Esophagus muscularis mucosa (tissue), 4 donors: ENCODE data around the gene LPO. TPM values are rescaled to one million over a fixed set of nuclear protein-coding genes. Genes with fewer than 3 reads are reported as not detected.

Source experiments
- DNase-seq: peaks from one replicate; pipeline ENCODE4 v3.0.0-alpha.2; 2017; ENCODE audit errors: extremely low spot score
- H3K27ac ChIP-seq, 4 donors: fragments of 200-600 bp; sonication (generic); replicated peaks in 1 of 4; 1 replicate in 3 of 4; 2 replicates in 1 of 4; pipeline ENCODE4 v1.5.1; 2016 to 2019; ENCODE audit warnings: mild to moderate bottlenecking in 1 of 4
- H3K27me3 ChIP-seq, 4 donors: fragments of 200-600 bp; sonication (generic); one replicate each; pipeline versions ENCODE4 v1.5.1 to v1.6.0; 2016 to 2019
- H3K36me3 ChIP-seq, 4 donors: fragments of 200-600 bp; sonication (generic); one replicate each; pipeline ENCODE4 v1.5.1; 2016 to 2019
- H3K4me1 ChIP-seq, 4 donors: fragments of 200-600 bp; sonication (generic); one replicate each; pipeline ENCODE4 v1.5.1; 2016 to 2019
- H3K4me3 ChIP-seq, 4 donors: fragments of 200-600 bp; sonication (generic); 1 replicate in 2 of 4; 2 replicates in 2 of 4; pipeline ENCODE4 v1.5.1; 2016 to 2019; ENCODE audit warnings: mild to moderate bottlenecking in 4 of 4, moderate library complexity in 1 of 4
- H3K9me3 ChIP-seq, 4 donors: fragments of 200-600 bp; sonication (generic); 1 replicate in 3 of 4; 2 replicates in 1 of 4; pipeline ENCODE4 v1.5.1; 2016 to 2019
- EP300 ChIP-seq: sonication (generic); formaldehyde crosslinking; IDR thresholded peaks from one replicate; pipeline ENCODE4 v1.6.1; 2017; ENCODE audit warnings: antibody characterized with exemption
- POLR2A ChIP-seq: fragments of 450-650 bp; IDR thresholded peaks from one replicate; pipeline ENCODE4 v1.6.1; 2017; ENCODE audit warnings: antibody characterized with exemption, moderate library complexity, mild to moderate bottlenecking, low read depth
- POLR2AphosphoS5 ChIP-seq, 2 donors: sonication (generic); formaldehyde crosslinking; IDR thresholded peaks; one replicate each; pipeline ENCODE4 v1.6.1; 2017; ENCODE audit warnings: antibody characterized with exemption in 2 of 2
- WGBS: methylation state at CpG from one replicate; pipeline ENCODE4 v1.1.5; 2018; 5-methylcytosine and 5-hydroxymethylcytosine counted together
- intact Hi-C: fragments of 100-400 bp; cut with DNase I; formaldehyde crosslinking; loops from one replicate; pipeline ENCODE4 v1.15.1; 2023
- total RNA-seq, 4 donors: library from RNA; depleted of rRNA; stranded (reverse); fragments of >200 nt; gene quantifications; one replicate each; pipeline versions ENCODE4 v1.1.0 to v1.2.1, GENCODE V29; 2016
- TF ChIP-seq, protein P1 (sequence below), 3 experiments: fragments of 200-600 bp in 2 of 3; fragments of 450-650 bp in 1 of 3; sonication (generic) in 2 of 3; IDR thresholded peaks; one replicate each; pipeline ENCODE4 v1.5.1; 2017 to 2019; ENCODE audit warnings: antibody characterized with exemption in 3 of 3, mild to moderate bottlenecking in 2 of 3, moderate library complexity in 1 of 3

Gene LPO
- total RNA-seq, 4 donors from 2014 or later = not detected

DNA sequence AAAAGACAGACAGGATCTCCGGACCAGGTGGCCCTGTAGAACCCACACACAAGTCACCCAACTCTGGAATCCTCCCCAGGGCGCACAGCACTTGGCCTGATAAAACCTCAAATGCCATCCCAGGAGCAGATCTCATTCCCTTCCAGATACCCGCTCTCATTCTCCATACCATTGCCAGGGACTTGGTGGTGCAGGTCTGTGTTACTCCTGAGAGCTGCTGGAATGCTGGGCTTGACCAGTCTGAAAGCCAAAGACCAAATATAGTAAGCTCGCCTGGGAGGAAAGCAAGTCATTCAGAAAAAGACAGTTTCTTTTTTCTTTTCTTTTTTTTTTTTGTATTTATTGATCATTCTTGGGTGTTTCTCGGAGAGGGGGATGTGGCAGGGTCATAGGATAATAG is 30.0 kb upstream of the LPO start:
- peaks cover 38 to 87% (median 77%) of the 10 kb centered on the region in 4 donors for H3K36me3 ChIP-seq
- no peak for DNase-seq
- TF ChIP-seq, protein P1, sequence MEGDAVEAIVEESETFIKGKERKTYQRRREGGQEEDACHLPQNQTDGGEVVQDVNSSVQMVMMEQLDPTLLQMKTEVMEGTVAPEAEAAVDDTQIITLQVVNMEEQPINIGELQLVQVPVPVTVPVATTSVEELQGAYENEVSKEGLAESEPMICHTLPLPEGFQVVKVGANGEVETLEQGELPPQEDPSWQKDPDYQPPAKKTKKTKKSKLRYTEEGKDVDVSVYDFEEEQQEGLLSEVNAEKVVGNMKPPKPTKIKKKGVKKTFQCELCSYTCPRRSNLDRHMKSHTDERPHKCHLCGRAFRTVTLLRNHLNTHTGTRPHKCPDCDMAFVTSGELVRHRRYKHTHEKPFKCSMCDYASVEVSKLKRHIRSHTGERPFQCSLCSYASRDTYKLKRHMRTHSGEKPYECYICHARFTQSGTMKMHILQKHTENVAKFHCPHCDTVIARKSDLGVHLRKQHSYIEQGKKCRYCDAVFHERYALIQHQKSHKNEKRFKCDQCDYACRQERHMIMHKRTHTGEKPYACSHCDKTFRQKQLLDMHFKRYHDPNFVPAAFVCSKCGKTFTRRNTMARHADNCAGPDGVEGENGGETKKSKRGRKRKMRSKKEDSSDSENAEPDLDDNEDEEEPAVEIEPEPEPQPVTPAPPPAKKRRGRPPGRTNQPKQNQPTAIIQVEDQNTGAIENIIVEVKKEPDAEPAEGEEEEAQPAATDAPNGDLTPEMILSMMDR (IDR thresholded peaks at IDR 0.05) = no peak
- no peak for TF ChIP-seq POLR2A
- TF ChIP-seq POLR2AphosphoS5 (IDR thresholded peaks at IDR 0.05) = no peak
- TF ChIP-seq EP300 = no peak
- H3K9me3 ChIP-seq = no peaks in the 10 kb centered on the region
- WGBS = 90% methylated on average over 5 of the region's 5 CpGs
- H3K4me1 ChIP-seq = no peaks in the 10 kb centered on the region
- intact Hi-C loops = no loop called here
- H3K27ac ChIP-seq = no peak overlapping the region
- no peak overlapping the region for H3K4me3 ChIP-seq
- no peaks in the 10 kb centered on the region for H3K27me3 ChIP-seq

DNA sequence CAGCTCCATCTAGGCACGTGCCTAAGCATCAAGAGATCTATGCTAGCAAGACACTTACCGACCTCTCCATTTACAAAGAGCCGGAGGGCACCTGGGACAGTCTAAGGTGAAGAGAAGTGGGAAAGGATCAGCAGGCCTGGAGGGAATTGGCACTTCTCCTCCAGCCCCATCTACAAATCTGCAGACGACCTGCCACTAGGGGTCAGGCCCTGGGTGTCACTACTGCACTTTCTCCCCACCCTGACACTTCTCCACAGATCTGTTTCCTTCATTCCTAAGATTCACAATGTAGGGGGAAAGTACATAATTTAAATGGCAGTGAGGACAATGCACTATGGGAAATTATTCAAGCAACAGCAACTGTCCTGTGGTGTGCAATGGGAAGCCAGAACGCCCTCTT is 27.5 kb upstream of the LPO start:
- H3K9me3 ChIP-seq = no peaks in the 10 kb centered on the region
- H3K4me3 ChIP-seq = no peak overlapping the region
- peaks cover 50 to 99% (median 91%) of the 10 kb centered on the region in 4 donors for H3K36me3 ChIP-seq
- H3K27me3 ChIP-seq = no peaks in the 10 kb centered on the region
- intact Hi-C loops = no loop called here
- TF ChIP-seq POLR2AphosphoS5 (IDR thresholded peaks at IDR 0.05) (no peak), EP300 (no peak), POLR2A (no peak)
- TF ChIP-seq, protein P1 (IDR thresholded peaks at IDR 0.05) = no peak
- no peaks in the 10 kb centered on the region for H3K4me1 ChIP-seq
- no peak overlapping the region for H3K27ac ChIP-seq
- 85% methylated on average over 5 of the region's 5 CpGs for WGBS
- DNase-seq = no peak

DNA sequence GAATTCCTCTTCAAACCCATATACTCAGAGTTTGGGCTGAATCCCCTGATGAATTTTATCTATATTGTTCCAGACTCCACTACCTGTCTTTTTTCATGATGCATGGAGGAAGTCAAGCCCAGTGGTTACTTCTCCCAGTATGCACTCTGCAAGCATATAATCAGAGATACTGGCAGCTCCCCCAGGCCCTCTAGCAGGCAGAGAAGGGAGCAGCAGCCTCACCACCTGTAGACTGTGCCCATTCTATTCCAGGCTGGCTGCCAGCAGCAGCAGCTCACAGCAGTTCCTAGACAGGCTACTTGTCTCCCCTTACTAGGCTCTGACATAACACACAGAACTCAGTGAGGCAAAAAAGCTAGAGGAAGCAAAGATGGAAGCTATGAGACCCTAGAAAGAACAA is 22.7 kb upstream of the LPO start:
- Histone ChIP-seq H3K4me1 (peaks cover 7 to 15% (median 10%) of the 10 kb centered on the region in 4 donors), H3K27me3 (no peaks in the 10 kb centered on the region), H3K9me3 (no peaks in the 10 kb centered on the region), H3K4me3 (no peak overlapping the region), H3K36me3 (peaks cover 32 to 63% (median 52%) of the 10 kb centered on the region in 4 donors), H3K27ac (no peak overlapping the region)
- TF ChIP-seq POLR2A (no peak), EP300 (no peak), POLR2AphosphoS5 (IDR thresholded peaks at IDR 0.05) (no peak)
- TF ChIP-seq, protein P1 (IDR thresholded peaks at IDR 0.05) = no peak
- no peak for DNase-seq
- intact Hi-C loops = no loop called here

DNA sequence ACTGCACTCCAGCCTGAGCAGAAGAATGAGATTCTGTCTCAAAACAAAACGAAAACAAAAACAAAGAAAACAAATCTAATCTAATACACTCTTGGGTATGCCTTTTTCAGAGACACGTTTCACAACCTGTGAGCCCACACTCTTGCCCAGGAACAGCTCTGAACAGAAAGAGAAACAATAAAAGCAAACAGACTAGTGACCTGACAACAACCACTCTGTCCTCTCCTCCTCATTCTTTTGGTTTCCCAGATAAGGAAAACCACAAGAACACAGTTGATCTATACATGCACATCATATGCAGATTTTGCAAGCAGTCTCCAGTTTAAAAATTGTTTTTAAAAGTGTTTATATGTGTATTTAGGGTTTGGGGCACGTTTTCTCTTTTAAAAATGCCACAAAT is 20.6 kb upstream of the LPO start:
- Histone ChIP-seq H3K27ac (no peak overlapping the region), H3K27me3 (no peaks in the 10 kb centered on the region), H3K4me3 (no peak overlapping the region), H3K9me3 (no peaks in the 10 kb centered on the region), H3K36me3 (peaks cover 18 to 42% (median 32%) of the 10 kb centered on the region in 4 donors), H3K4me1 (peaks cover 7 to 15% (median 10%) of the 10 kb centered on the region in 4 donors)
- WGBS = 91% methylated on average over 3 of the region's 3 CpGs
- intact Hi-C loops = no loop called here
- DNase-seq = no peak
- TF ChIP-seq POLR2A = no peak
- no peak for TF ChIP-seq POLR2AphosphoS5 (IDR thresholded peaks at IDR 0.05)
- TF ChIP-seq, protein P1 (IDR thresholded peaks at IDR 0.05) = no peak
- TF ChIP-seq EP300 = no peak
